Liver (tissue), 3 donors: ENCODE measurements around the gene ARHGEF19.

ENCODE experiments used
- EGR1 ChIP-seq, 2 donors: IDR thresholded peaks; 2 replicates each; pipeline ENCODE4 v1.6.1; 2016 to 2018; ENCODE audit warnings: antibody characterized with exemption in 2 of 2, low read depth in 2 of 2
- JUND ChIP-seq, 2 donors: IDR thresholded peaks; 2 replicates each; pipeline ENCODE4 v1.6.1; 2016; ENCODE audit warnings: antibody characterized with exemption in 2 of 2
- RAD21 ChIP-seq, 2 donors: IDR thresholded peaks; 2 replicates each; pipeline ENCODE4 v1.6.1; 2016; ENCODE audit warnings: antibody characterized with exemption in 2 of 2, mild to moderate bottlenecking in 2 of 2
- SP1 ChIP-seq: IDR thresholded peaks from 2 replicates; pipeline ENCODE4 v1.6.1; 2018; ENCODE audit warnings: antibody characterized with exemption, mild to moderate bottlenecking
- TAF1 ChIP-seq: conservative IDR thresholded peaks from 2 replicates; pipeline ENCODE4 v1.6.1; 2016; ENCODE audit warnings: antibody characterized with exemption, mild to moderate bottlenecking
- TF ChIP-seq, protein P1 (sequence below): fragments of 150-350 bp; IDR thresholded peaks from 2 replicates; pipeline ENCODE4 v1.5.1; 2017; ENCODE audit warnings: improper control_type of control experiment, low read depth, low read length; ENCODE audit not compliant: missing input control
- TF ChIP-seq, protein P2 (sequence below): IDR thresholded peaks from 2 replicates; pipeline ENCODE4 v1.6.1; 2016; ENCODE audit warnings: antibody characterized with exemption
- TF ChIP-seq, protein P3 (sequence below): IDR thresholded peaks from 2 replicates; pipeline ENCODE4 v1.6.1; 2016; ENCODE audit warnings: antibody characterized with exemption, mild to moderate bottlenecking
- TF ChIP-seq, protein P4 (sequence below): IDR thresholded peaks from 2 replicates; pipeline ENCODE4 v1.6.1; 2016; ENCODE audit warnings: antibody characterized with exemption
- TF ChIP-seq, protein P5 (sequence below): IDR thresholded peaks from 2 replicates; pipeline ENCODE4 v1.6.1; 2016; ENCODE audit warnings: antibody characterized with exemption
- donor health status: healthy.
- donor health status: healthy.

DNA sequence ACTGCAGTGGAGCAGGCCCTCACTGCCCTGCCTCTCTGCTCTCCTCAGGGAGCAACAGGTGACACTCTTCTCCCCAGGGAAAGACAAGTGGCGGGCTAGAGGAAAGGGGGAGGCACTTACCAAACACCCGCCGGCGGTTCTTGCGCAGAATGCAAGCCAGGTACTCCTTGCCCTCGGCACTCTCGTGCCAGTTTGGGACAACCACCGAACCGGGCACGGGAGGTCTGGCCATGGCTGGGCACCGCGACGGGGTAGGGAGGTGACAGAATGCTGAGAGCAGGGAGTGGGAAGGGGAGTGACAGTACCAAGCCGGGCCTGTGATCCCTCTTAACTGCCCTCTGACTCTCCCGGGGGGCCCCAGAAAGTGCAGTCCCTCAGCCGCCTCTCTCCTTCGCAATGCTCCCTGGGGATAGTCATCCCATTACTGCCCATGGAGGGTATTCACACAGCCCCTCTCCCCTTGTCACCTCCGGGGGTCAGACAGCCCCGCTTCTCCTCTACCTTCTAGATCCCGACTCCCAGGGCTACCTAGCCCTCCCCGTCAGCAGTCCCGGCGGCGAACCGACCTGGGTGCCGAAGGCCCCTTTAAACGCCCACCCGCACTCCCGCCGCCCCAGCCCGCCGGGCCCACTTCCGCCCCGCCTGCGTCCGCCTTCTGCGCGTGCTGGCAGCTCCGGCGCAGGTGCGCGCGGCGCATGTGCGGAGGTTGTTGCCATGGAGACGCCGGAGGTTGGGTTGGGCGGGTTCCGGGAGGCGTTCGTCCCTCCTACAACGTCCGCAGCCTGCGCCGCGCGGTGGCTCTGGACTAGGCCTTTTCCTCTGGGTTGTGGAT, 24.3 kb upstream of the ARHGEF19 start, which contains the start of gene CPLANE2:
- TF ChIP-seq, protein P1, sequence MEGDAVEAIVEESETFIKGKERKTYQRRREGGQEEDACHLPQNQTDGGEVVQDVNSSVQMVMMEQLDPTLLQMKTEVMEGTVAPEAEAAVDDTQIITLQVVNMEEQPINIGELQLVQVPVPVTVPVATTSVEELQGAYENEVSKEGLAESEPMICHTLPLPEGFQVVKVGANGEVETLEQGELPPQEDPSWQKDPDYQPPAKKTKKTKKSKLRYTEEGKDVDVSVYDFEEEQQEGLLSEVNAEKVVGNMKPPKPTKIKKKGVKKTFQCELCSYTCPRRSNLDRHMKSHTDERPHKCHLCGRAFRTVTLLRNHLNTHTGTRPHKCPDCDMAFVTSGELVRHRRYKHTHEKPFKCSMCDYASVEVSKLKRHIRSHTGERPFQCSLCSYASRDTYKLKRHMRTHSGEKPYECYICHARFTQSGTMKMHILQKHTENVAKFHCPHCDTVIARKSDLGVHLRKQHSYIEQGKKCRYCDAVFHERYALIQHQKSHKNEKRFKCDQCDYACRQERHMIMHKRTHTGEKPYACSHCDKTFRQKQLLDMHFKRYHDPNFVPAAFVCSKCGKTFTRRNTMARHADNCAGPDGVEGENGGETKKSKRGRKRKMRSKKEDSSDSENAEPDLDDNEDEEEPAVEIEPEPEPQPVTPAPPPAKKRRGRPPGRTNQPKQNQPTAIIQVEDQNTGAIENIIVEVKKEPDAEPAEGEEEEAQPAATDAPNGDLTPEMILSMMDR = no peak
- TF ChIP-seq RAD21 (IDR thresholded peaks at IDR 0.05) = peak in 1 of 2 donors; percentile 16
- TF ChIP-seq JUND (IDR thresholded peaks at IDR 0.05) = no peak
- TF ChIP-seq, protein P2, sequence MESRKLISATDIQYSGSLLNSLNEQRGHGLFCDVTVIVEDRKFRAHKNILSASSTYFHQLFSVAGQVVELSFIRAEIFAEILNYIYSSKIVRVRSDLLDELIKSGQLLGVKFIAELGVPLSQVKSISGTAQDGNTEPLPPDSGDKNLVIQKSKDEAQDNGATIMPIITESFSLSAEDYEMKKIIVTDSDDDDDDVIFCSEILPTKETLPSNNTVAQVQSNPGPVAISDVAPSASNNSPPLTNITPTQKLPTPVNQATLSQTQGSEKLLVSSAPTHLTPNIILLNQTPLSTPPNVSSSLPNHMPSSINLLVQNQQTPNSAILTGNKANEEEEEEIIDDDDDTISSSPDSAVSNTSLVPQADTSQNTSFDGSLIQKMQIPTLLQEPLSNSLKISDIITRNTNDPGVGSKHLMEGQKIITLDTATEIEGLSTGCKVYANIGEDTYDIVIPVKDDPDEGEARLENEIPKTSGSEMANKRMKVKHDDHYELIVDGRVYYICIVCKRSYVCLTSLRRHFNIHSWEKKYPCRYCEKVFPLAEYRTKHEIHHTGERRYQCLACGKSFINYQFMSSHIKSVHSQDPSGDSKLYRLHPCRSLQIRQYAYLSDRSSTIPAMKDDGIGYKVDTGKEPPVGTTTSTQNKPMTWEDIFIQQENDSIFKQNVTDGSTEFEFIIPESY = no peak
- no peak for TF ChIP-seq SP1
- TF ChIP-seq TAF1 = no peak
- TF ChIP-seq EGR1 (IDR thresholded peaks at IDR 0.05; ENCODE audit: low read depth in 2 of 2) = no peak
- TF ChIP-seq, protein P3, sequence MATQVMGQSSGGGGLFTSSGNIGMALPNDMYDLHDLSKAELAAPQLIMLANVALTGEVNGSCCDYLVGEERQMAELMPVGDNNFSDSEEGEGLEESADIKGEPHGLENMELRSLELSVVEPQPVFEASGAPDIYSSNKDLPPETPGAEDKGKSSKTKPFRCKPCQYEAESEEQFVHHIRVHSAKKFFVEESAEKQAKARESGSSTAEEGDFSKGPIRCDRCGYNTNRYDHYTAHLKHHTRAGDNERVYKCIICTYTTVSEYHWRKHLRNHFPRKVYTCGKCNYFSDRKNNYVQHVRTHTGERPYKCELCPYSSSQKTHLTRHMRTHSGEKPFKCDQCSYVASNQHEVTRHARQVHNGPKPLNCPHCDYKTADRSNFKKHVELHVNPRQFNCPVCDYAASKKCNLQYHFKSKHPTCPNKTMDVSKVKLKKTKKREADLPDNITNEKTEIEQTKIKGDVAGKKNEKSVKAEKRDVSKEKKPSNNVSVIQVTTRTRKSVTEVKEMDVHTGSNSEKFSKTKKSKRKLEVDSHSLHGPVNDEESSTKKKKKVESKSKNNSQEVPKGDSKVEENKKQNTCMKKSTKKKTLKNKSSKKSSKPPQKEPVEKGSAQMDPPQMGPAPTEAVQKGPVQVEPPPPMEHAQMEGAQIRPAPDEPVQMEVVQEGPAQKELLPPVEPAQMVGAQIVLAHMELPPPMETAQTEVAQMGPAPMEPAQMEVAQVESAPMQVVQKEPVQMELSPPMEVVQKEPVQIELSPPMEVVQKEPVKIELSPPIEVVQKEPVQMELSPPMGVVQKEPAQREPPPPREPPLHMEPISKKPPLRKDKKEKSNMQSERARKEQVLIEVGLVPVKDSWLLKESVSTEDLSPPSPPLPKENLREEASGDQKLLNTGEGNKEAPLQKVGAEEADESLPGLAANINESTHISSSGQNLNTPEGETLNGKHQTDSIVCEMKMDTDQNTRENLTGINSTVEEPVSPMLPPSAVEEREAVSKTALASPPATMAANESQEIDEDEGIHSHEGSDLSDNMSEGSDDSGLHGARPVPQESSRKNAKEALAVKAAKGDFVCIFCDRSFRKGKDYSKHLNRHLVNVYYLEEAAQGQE = no peak
- TF ChIP-seq, protein P4, sequence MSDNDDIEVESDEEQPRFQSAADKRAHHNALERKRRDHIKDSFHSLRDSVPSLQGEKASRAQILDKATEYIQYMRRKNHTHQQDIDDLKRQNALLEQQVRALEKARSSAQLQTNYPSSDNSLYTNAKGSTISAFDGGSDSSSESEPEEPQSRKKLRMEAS = no peak
- TF ChIP-seq, protein P5, sequence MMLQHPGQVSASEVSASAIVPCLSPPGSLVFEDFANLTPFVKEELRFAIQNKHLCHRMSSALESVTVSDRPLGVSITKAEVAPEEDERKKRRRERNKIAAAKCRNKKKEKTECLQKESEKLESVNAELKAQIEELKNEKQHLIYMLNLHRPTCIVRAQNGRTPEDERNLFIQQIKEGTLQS = no peak
